Measurements from ENCODE around the gene ITIH4. TPM values are rescaled to one million over a fixed set of nuclear protein-coding genes. Genes with fewer than 3 reads are reported as not detected.
A peak's percentile ranks its signal among the peaks of the same experiment; 100 is the strongest.

The ITIH4 gene
- total and polyA plus RNA-seq, 2 experiments from 2014 or later = 55.9 to 91.3 TPM

GRCh38 chr3:52829482-52829881, 990 bp downstream of the ITIH4 start:
- no peak overlapping the region for H3K4me3 ChIP-seq
- TF ChIP-seq EZH2 (IDR thresholded peaks at IDR 0.05; ENCODE audit: borderline replicate concordance) (no peak), EZH2phosphoT487 (IDR thresholded peaks at IDR 0.05; ENCODE audit: low read depth, severe bottlenecking, unreplicated experiment) (no peak)
- no peak for DNase-seq (ENCODE audit: low spot score)
- H3K36me3 ChIP-seq (replicated peaks; ENCODE audit: insufficient read depth, low read depth) = no peaks in the 10 kb centered on the region
- peaks cover 6% of the 10 kb centered on the region for H3K4me1 ChIP-seq (ENCODE audit: insufficient read depth)
- no peaks in the 10 kb centered on the region for H3K9me3 ChIP-seq (ENCODE audit: low read depth)
- H2AFZ ChIP-seq = no peak overlapping the region
- WGBS (ENCODE audit: low lambda C conversion rate, missing lambda C conversion rate) = 82% methylated on average over 3 of the region's 3 CpGs
- H4K20me1 ChIP-seq (ENCODE audit: insufficient read depth, poor library complexity, severe bottlenecking) = no peaks in the 10 kb centered on the region
- H3K27ac ChIP-seq = no peak overlapping the region
- no peaks in the 10 kb centered on the region for H3K9me2 ChIP-seq (replicated peaks; ENCODE audit: insufficient read depth)
- no peaks in the 10 kb centered on the region for H3K27me3 ChIP-seq
- H3K4me2 ChIP-seq = no peak overlapping the region
- no peaks in the 10 kb centered on the region for H3K79me2 ChIP-seq

DNA sequence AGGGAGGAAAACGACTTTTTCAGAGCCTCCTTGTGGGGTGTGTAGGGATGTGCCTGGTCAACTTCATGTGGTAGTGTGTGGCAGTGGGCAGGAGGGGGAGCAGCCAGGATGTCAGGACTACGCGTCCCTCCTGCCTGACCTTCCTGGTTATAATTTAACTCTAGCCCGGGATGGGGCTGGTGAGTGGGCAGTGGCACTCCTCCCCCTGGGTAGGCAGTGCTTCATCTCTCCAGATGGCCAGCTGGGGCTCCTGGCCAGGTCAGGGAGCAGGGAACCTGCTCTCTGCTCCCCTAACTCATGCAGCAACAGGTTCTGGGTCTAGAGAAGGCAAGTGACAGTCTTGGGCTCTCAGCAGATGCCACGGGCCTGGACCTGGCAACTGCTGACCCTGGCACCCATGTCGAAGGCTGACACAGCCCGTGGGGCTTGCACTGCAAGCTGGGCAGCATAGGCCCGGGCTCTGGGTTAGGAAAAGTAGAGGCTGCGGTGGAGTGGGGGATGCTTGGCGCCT, 2.6 kb downstream of the ITIH4 start:
- TF ChIP-seq CTCF (IDR thresholded peaks at IDR 0.05; ENCODE audit: poor library complexity) (peak; percentile 25), EZH2 (IDR thresholded peaks at IDR 0.05; ENCODE audit: borderline replicate concordance) (no peak)
- H3K27me3 ChIP-seq = no peaks in the 10 kb centered on the region
- H3K9me3 ChIP-seq (ENCODE audit: low read depth) = no peaks in the 10 kb centered on the region
- H3K36me3 ChIP-seq (replicated peaks; ENCODE audit: insufficient read depth, low read depth) = no peaks in the 10 kb centered on the region
- DNase-seq (ENCODE audit: low spot score) = peak; percentile 67
- no peak overlapping the region for H2AFZ ChIP-seq
- WGBS (ENCODE audit: low lambda C conversion rate, missing lambda C conversion rate) = 65% methylated on average over 10 of the region's 10 CpGs
- no peaks in the 10 kb centered on the region for H3K9me2 ChIP-seq (replicated peaks; ENCODE audit: insufficient read depth)
- H3K27ac ChIP-seq = peak overlapping the region; percentile 71
- no peak overlapping the region for H3K4me2 ChIP-seq
- H3K4me1 ChIP-seq (ENCODE audit: insufficient read depth) = peaks cover 6% of the 10 kb centered on the region
- H4K20me1 ChIP-seq (ENCODE audit: insufficient read depth, poor library complexity, severe bottlenecking) = no peaks in the 10 kb centered on the region
- H3K79me2 ChIP-seq = no peaks in the 10 kb centered on the region
- H3K4me3 ChIP-seq = no peak overlapping the region

DNA sequence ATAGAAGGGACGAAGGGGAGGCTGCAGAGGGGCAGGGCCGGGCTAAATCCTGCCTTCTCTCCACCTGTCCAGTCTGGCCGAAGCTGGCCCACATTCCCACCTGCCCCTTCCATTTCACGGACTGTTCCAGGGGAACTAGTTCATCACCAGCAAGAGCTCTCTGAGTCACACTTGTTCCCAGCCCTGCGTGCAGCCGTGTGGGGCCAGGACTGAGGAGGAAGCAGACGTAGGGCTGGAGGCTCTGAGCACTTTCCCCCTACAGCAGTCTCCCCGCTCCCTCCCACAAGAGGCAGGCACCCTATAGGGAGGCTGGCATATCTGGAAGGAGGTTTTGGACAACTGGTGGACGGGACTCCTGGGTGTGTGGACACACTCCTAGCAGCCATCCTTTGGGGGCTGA, 3.0 kb downstream of the ITIH4 start:
- H3K36me3 ChIP-seq (replicated peaks; ENCODE audit: insufficient read depth, low read depth) = no peaks in the 10 kb centered on the region
- TF ChIP-seq EZH2 (IDR thresholded peaks at IDR 0.05; ENCODE audit: borderline replicate concordance) (no peak), EZH2phosphoT487 (IDR thresholded peaks at IDR 0.05; ENCODE audit: low read depth, severe bottlenecking, unreplicated experiment) (no peak), CTCF (IDR thresholded peaks at IDR 0.05; ENCODE audit: poor library complexity) (no peak)
- WGBS (ENCODE audit: low lambda C conversion rate, missing lambda C conversion rate) = 60% methylated on average over 9 of the region's 9 CpGs
- no peaks in the 10 kb centered on the region for H4K20me1 ChIP-seq (ENCODE audit: insufficient read depth, poor library complexity, severe bottlenecking)
- H3K79me2 ChIP-seq = no peaks in the 10 kb centered on the region
- no peaks in the 10 kb centered on the region for H3K9me2 ChIP-seq (replicated peaks; ENCODE audit: insufficient read depth)
- H3K27ac ChIP-seq = peak overlapping the region; percentile 71
- DNase-seq (ENCODE audit: low spot score) = peak; percentile 31
- H2AFZ ChIP-seq = no peak overlapping the region
- H3K9me3 ChIP-seq (ENCODE audit: low read depth) = no peaks in the 10 kb centered on the region
- no peak overlapping the region for H3K4me3 ChIP-seq
- peaks cover 6% of the 10 kb centered on the region for H3K4me1 ChIP-seq (ENCODE audit: insufficient read depth)
- H3K4me2 ChIP-seq = no peak overlapping the region
- no peaks in the 10 kb centered on the region for H3K27me3 ChIP-seq

- no peaks in the 10 kb centered on the region for H3K36me3 ChIP-seq (replicated peaks; ENCODE audit: insufficient read depth, low read depth)
- no peak overlapping the region for H3K4me3 ChIP-seq
- H3K9me3 ChIP-seq (ENCODE audit: low read depth) = no peaks in the 10 kb centered on the region
- WGBS (ENCODE audit: low lambda C conversion rate, missing lambda C conversion rate) = 92% methylated on average over 10 of the region's 10 CpGs
- H3K9me2 ChIP-seq (replicated peaks; ENCODE audit: insufficient read depth) = no peaks in the 10 kb centered on the region
- no peaks in the 10 kb centered on the region for H3K79me2 ChIP-seq
- no peak for DNase-seq (ENCODE audit: low spot score)
- H3K27ac ChIP-seq = no peak overlapping the region
- no peaks in the 10 kb centered on the region for H3K27me3 ChIP-seq
- no peak overlapping the region for H2AFZ ChIP-seq
- peaks cover 4% of the 10 kb centered on the region for H3K4me1 ChIP-seq (ENCODE audit: insufficient read depth)
- TF ChIP-seq EZH2 (IDR thresholded peaks at IDR 0.05; ENCODE audit: borderline replicate concordance) (no peak), CTCF (IDR thresholded peaks at IDR 0.05; ENCODE audit: poor library complexity) (no peak), EZH2phosphoT487 (IDR thresholded peaks at IDR 0.05; ENCODE audit: low read depth, severe bottlenecking, unreplicated experiment) (no peak)
- no peaks in the 10 kb centered on the region for H4K20me1 ChIP-seq (ENCODE audit: insufficient read depth, poor library complexity, severe bottlenecking)
- H3K4me2 ChIP-seq = no peak overlapping the region
Measured at GRCh38 chr3:52824037-52824436, 6.4 kb downstream of the ITIH4 start.
